Ascending aorta (tissue), 2 donors: ENCODE measurements around the gene SGPL1. TPM values are rescaled to one million over a fixed set of nuclear protein-coding genes. Genes with fewer than 3 reads are reported as not detected.
"Not testable (repeated sequence)": the region's sequence is repeated elsewhere in the genome, so short reads cannot be mapped to it uniquely, and the experiment has no call there.

Experiments used
- DNase-seq, 2 donors: peaks; one replicate each; pipeline ENCODE4 v3.0.0-alpha.2; 2019; ENCODE audit warnings: low spot score in 2 of 2
- H3K27ac ChIP-seq, 2 donors: fragments of 200-600 bp; sonication (generic); one replicate each; pipeline ENCODE4 v1.5.1; 2016 to 2017; ENCODE audit warnings: mild to moderate bottlenecking in 1 of 2
- H3K27me3 ChIP-seq: fragments of 200-600 bp; sonication (generic); one replicate; pipeline ENCODE4 v1.5.1; 2017
- H3K36me3 ChIP-seq, 2 donors: fragments of 200-600 bp; sonication (generic); one replicate each; pipeline ENCODE4 v1.5.1; 2016
- H3K4me1 ChIP-seq, 2 donors: fragments of 200-600 bp; sonication (generic); one replicate each; pipeline ENCODE4 v1.5.1; 2016 to 2017; ENCODE audit warnings: mild to moderate bottlenecking in 1 of 2
- H3K4me3 ChIP-seq, 2 donors: fragments of 200-600 bp; sonication (generic); one replicate each; pipeline ENCODE4 v1.5.1; 2016 to 2017; ENCODE audit warnings: mild to moderate bottlenecking in 1 of 2
- H3K9me3 ChIP-seq, 2 donors: fragments of 200-600 bp; sonication (generic); one replicate each; pipeline ENCODE4 v1.5.1; 2016
- CTCF ChIP-seq, 3 experiments: fragments of 200-600 bp in 2 of 3; fragments of 450-650 bp in 1 of 3; sonication (generic) in 2 of 3; IDR thresholded peaks; one replicate each; pipeline ENCODE4 v1.5.1; 2016 to 2019; ENCODE audit warnings: antibody characterized with exemption in 3 of 3, mild to moderate bottlenecking in 1 of 3, moderate library complexity in 1 of 3
- intact Hi-C: fragments of 100-400 bp; cut with DNase I; formaldehyde crosslinking; loops from one replicate; pipeline ENCODE4 v1.15.1; 2023
- total RNA-seq: library from RNA; depleted of rRNA; stranded (reverse); fragments of >200 nt; gene quantifications from one replicate; pipeline ENCODE4 v1.1.0, GENCODE V29; 2016

Gene SGPL1
- total RNA-seq, 1 donor from 2014 or later, result 6.2 TPM

- no peaks in the 10 kb centered on the region for H3K27me3 ChIP-seq
- DNase-seq, result no peak
- H3K36me3 ChIP-seq, result no peaks in the 10 kb centered on the region
- no peak overlapping the region for H3K4me3 ChIP-seq
- no peaks in the 10 kb centered on the region for H3K9me3 ChIP-seq
- no peak overlapping the region for H3K27ac ChIP-seq
- TF ChIP-seq CTCF (IDR thresholded peaks at IDR 0.05), result no peak
- no peaks in the 10 kb centered on the region for H3K4me1 ChIP-seq
- intact Hi-C loops, result no loop called here
These were observed 100.1 kb downstream of the SGPL1 start for GRCh38 chr10:70915806-70916205.

GRCh38 chr10:70916241-70916640 is 100.5 kb downstream of the SGPL1 start:
- no peak overlapping the region for H3K27ac ChIP-seq
- no peak for TF ChIP-seq CTCF (IDR thresholded peaks at IDR 0.05)
- H3K27me3 ChIP-seq, result no peaks in the 10 kb centered on the region
- no peaks in the 10 kb centered on the region for H3K36me3 ChIP-seq
- intact Hi-C loops, result no loop called here
- no peak for DNase-seq
- no peak overlapping the region for H3K4me3 ChIP-seq
- H3K4me1 ChIP-seq, result no peaks in the 10 kb centered on the region
- no peaks in the 10 kb centered on the region for H3K9me3 ChIP-seq

- intact Hi-C loops, result no loop called here
- no peak overlapping the region for H3K27ac ChIP-seq
- DNase-seq, result no peak
- no peaks in the 10 kb centered on the region for H3K27me3 ChIP-seq
- H3K4me1 ChIP-seq, result no peaks in the 10 kb centered on the region
- no peaks in the 10 kb centered on the region for H3K9me3 ChIP-seq
- no peaks in the 10 kb centered on the region for H3K36me3 ChIP-seq
- no peak overlapping the region for H3K4me3 ChIP-seq
- no peak for TF ChIP-seq CTCF (IDR thresholded peaks at IDR 0.05)
These were observed 101.5 kb downstream of the SGPL1 start for GRCh38 chr10:70917226-70917625.

- Histone ChIP-seq H3K27ac (no peak overlapping the region), H3K36me3 (no peaks in the 10 kb centered on the region), H3K4me3 (no peak overlapping the region), H3K9me3 (no peaks in the 10 kb centered on the region), H3K27me3 (no peaks in the 10 kb centered on the region), H3K4me1 (no peaks in the 10 kb centered on the region)
- no peak for DNase-seq
- TF ChIP-seq CTCF (IDR thresholded peaks at IDR 0.05), result no peak
- intact Hi-C loops, result no loop called here
These were observed 101.9 kb downstream of the SGPL1 start for GRCh38 chr10:70917635-70918034.

GRCh38 chr10:70918851-70919530 is 103.2 kb downstream of the SGPL1 start:
- Histone ChIP-seq H3K4me1 (no peaks in the 10 kb centered on the region), H3K36me3 (no peaks in the 10 kb centered on the region)

GRCh38 chr10:70919906-70920305 is 104.2 kb downstream of the SGPL1 start:
- DNase-seq, H3K4me3 ChIP-seq, H3K36me3 ChIP-seq, H3K9me3 ChIP-seq, H3K27ac ChIP-seq, intact Hi-C loops, H3K27me3 ChIP-seq, H3K4me1 ChIP-seq: not testable (repeated sequence)

More at GRCh38 chr10:70918851-70919530, 103.2 kb downstream of the SGPL1 start:
- H3K27me3 ChIP-seq, result no peaks in the 10 kb centered on the region
- intact Hi-C loops, result no loop called here
- no peak for DNase-seq
- H3K9me3 ChIP-seq, result no peaks in the 10 kb centered on the region
- TF ChIP-seq CTCF (IDR thresholded peaks at IDR 0.05), result no peak
- H3K4me3 ChIP-seq, result no peak overlapping the region
- no peak overlapping the region for H3K27ac ChIP-seq
